PC-3 (cell line): ENCODE measurements around the gene GAB2. TPM values are rescaled to one million over a fixed set of nuclear protein-coding genes. Genes with fewer than 3 reads are reported as not detected.

Experiments
- ATAC-seq: fragments of 200-7000 bp; cut with Tn5 transposase; 2 replicates; pipeline ENCODE4 v1.9.1; 2020; ENCODE audit warnings: mild to moderate bottlenecking, moderate library complexity
- BruUV-seq: library from RNA; stranded (reverse); fragments of 400-500 nt; replicated peaks from 2 replicates; lab custom pipeline; 2021; lab: Mats Ljungman, UMichigan
- CTCF ChIA-PET: fragments of 300-600 bp; sonication (Branson Sonifier 250); formaldehyde crosslinking; loops from one replicate; lab custom pipeline; 2022; ENCODE audit warnings: antibody characterized with exemption; lab: Charles Lee
- POLR2A ChIA-PET: fragments of 300-600 bp; sonication (Branson Sonifier 250); formaldehyde crosslinking; loops from one replicate; lab custom pipeline; 2022; ENCODE audit warnings: antibody characterized with exemption; ENCODE audit not compliant: unreplicated experiment; lab: Charles Lee
- DNase-seq: peaks from one replicate; pipeline ENCODE4 v3.0.0-alpha.2; 2015
- H2AFZ ChIP-seq: fragments of 300-600 bp; sonication (generic); 2 replicates; pipeline ENCODE4 v1.6.0; 2016; ENCODE audit warnings: antibody characterized with exemption, low read length
- H3F3A ChIP-seq: fragments of 300-600 bp; sonication (generic); one replicate; pipeline ENCODE4 v1.6.0; 2017; ENCODE audit warnings: antibody characterized with exemption, low read length, control low read depth, mild to moderate bottlenecking; ENCODE audit not compliant: unreplicated experiment
- H3K27ac ChIP-seq: fragments of 300-600 bp; sonication (generic); 2 replicates; pipeline ENCODE4 v1.5.1; 2016; ENCODE audit warnings: mild to moderate bottlenecking, low read length
- H3K27me3 ChIP-seq: fragments of 300-600 bp; sonication (generic); 2 replicates; pipeline ENCODE4 v1.6.1; 2016; ENCODE audit warnings: low read length, mixed read lengths
- H3K36me3 ChIP-seq: fragments of 300-600 bp; sonication (generic); 2 replicates; pipeline ENCODE4 v1.6.1; 2016; ENCODE audit warnings: low read depth, mixed run types, low read length, mixed read lengths
- H3K4me1 ChIP-seq: fragments of 300-600 bp; sonication (generic); 2 replicates; pipeline ENCODE4 v1.5.1; 2016; ENCODE audit warnings: low read length; ENCODE audit not compliant: insufficient read depth
- H3K4me2 ChIP-seq: fragments of 300-600 bp; sonication (generic); 2 replicates; pipeline ENCODE4 v1.6.0; 2016; ENCODE audit warnings: low read length
- H3K4me3 ChIP-seq: fragments of 300-600 bp; sonication (generic); 2 replicates; pipeline ENCODE4 v1.5.1; 2016; ENCODE audit warnings: mild to moderate bottlenecking, low read length, mixed read lengths
- H3K79me2 ChIP-seq: fragments of 300-600 bp; sonication (generic); 2 replicates; pipeline ENCODE4 v1.6.1; 2017; ENCODE audit warnings: low read length, mixed read lengths
- H3K9ac ChIP-seq: fragments of 300-600 bp; sonication (generic); 2 replicates; pipeline ENCODE4 v1.6.0; 2016; ENCODE audit warnings: mild to moderate bottlenecking, low read length
- H3K9me2 ChIP-seq: fragments of 300-600 bp; sonication (generic); replicated peaks from 2 replicates; pipeline ENCODE4 v1.6.1; 2016; ENCODE audit warnings: mixed run types, low read length, mixed read lengths
- H3K9me3 ChIP-seq: fragments of 300-600 bp; sonication (generic); 2 replicates; pipeline ENCODE4 v1.6.1; 2016; ENCODE audit warnings: low read length, mixed read lengths
- H4K20me1 ChIP-seq: fragments of 300-600 bp; sonication (generic); 2 replicates; pipeline ENCODE4 v1.6.1; 2016; ENCODE audit warnings: low read length, mixed read lengths
- CTCF ChIP-seq: fragments of 300-600 bp; sonication (generic); conservative IDR thresholded peaks from 2 replicates; pipeline ENCODE4 v1.5.1; 2017; ENCODE audit warnings: antibody characterized with exemption, low read depth, mild to moderate bottlenecking, low read length
- EZH2 ChIP-seq: fragments of 300-600 bp; sonication (generic); IDR thresholded peaks from one replicate; pipeline ENCODE4 v1.6.1; 2017; ENCODE audit warnings: antibody characterized with exemption, mild to moderate bottlenecking, low read length; ENCODE audit not compliant: unreplicated experiment
- EZH2phosphoT487 ChIP-seq: fragments of 300-600 bp; sonication (generic); IDR thresholded peaks from 2 replicates; pipeline ENCODE4 v1.6.1; 2018; ENCODE audit warnings: mild to moderate bottlenecking, antibody characterized with exemption, low read length, borderline replicate concordance
- intact Hi-C: fragments of 100-400 bp; cut with micrococcal nuclease; formaldehyde crosslinking; loops from 2 replicates; pipeline ENCODE4 v1.9.0; 2023
- total RNA-seq: library from RNA; depleted of rRNA; stranded (reverse); fragments of >200 nt; gene quantifications from 2 replicates; pipeline ENCODE4 v1.2.3, GENCODE V29; 2014

The GAB2 gene
- total RNA-seq, 1 experiment from 2014 or later, result 7.1 TPM

- Histone ChIP-seq H3K9ac (no peak overlapping the region), H3K27ac (no peak overlapping the region), H3K79me2 (no peaks in the 10 kb centered on the region; the same call in 1 of the 2 replicates), H3K36me3 (no peaks in the 10 kb centered on the region), H3K9me2 (no peaks in the 10 kb centered on the region), H3K9me3 (no peaks in the 10 kb centered on the region), H3K4me2 (no peak overlapping the region), H4K20me1 (no peaks in the 10 kb centered on the region), H3K27me3 (no peaks in the 10 kb centered on the region), H3F3A (no peaks in the 10 kb centered on the region), H3K4me3 (no peak overlapping the region), H2AFZ (no peak overlapping the region), H3K4me1 (peaks cover 18% of the 10 kb centered on the region)
- no TSS peak for BruUV-seq
- ChIA-PET CTCF (interaction anchor here (0.6 kb wide), 1 partner anchor 15 kb away, joined by 3 read pairs; no protein-coding TSS in a partner anchor), POLR2A (no interaction called here)
- intact Hi-C loops, result no loop called here
- DNase-seq (no peak), ATAC-seq (no peak)
- no peak for TF ChIP-seq CTCF
- TF ChIP-seq EZH2, result no peak
- TF ChIP-seq EZH2phosphoT487, result no peak
Measured at GRCh38 chr11:78350091-78350645, 67.5 kb downstream of the GAB2 start.

GRCh38 chr11:78349624-78350023, 68.0 kb downstream of the GAB2 start:
- no peaks in the 10 kb centered on the region for H3K27me3 ChIP-seq
- no peak overlapping the region for H3K9ac ChIP-seq
- TF ChIP-seq EZH2 (no peak), EZH2phosphoT487 (no peak), CTCF (no peak)
- H3K4me2 ChIP-seq, result no peak overlapping the region
- H3K36me3 ChIP-seq, result no peaks in the 10 kb centered on the region
- BruUV-seq, result no TSS peak
- H3K4me3 ChIP-seq, result no peak overlapping the region
- peaks cover 23% of the 10 kb centered on the region for H3K4me1 ChIP-seq
- H3K79me2 ChIP-seq, result no peaks in the 10 kb centered on the region; the same call in 1 of the 2 replicates
- CTCF ChIA-PET, result interaction anchor here (0.6 kb wide), 1 partner anchor 14 kb away, joined by 3 read pairs; no protein-coding TSS in a partner anchor
- no peaks in the 10 kb centered on the region for H4K20me1 ChIP-seq
- H3K27ac ChIP-seq, result no peak overlapping the region
- intact Hi-C loops, result loop anchor here (5.0 to 10.0 kb wide), 2 partner anchors 115 to 213 kb away; no protein-coding TSS in a partner anchor
- DNase-seq (no peak), ATAC-seq (no peak)
- no peaks in the 10 kb centered on the region for H3F3A ChIP-seq
- no peaks in the 10 kb centered on the region for H3K9me3 ChIP-seq
- no peak overlapping the region for H2AFZ ChIP-seq
- POLR2A ChIA-PET, result no interaction called here
- no peaks in the 10 kb centered on the region for H3K9me2 ChIP-seq

GRCh38 chr11:78349114-78349513, 68.5 kb downstream of the GAB2 start:
- DNase-seq (no peak), ATAC-seq (no peak)
- intact Hi-C loops, result loop anchor here (5.0 to 10.0 kb wide), 2 partner anchors 114 to 213 kb away; no protein-coding TSS in a partner anchor
- Histone ChIP-seq H3K9ac (no peak overlapping the region), H3K9me2 (no peaks in the 10 kb centered on the region), H3K4me1 (peaks cover 28% of the 10 kb centered on the region), H3K27ac (no peak overlapping the region), H4K20me1 (no peaks in the 10 kb centered on the region), H3K9me3 (no peaks in the 10 kb centered on the region), H2AFZ (no peak overlapping the region), H3K79me2 (no peaks in the 10 kb centered on the region; the same call in 1 of the 2 replicates), H3K36me3 (no peaks in the 10 kb centered on the region), H3K27me3 (no peaks in the 10 kb centered on the region), H3K4me3 (no peak overlapping the region), H3K4me2 (no peak overlapping the region), H3F3A (no peaks in the 10 kb centered on the region)
- TF ChIP-seq CTCF, result no peak
- TF ChIP-seq EZH2, result no peak
- TF ChIP-seq EZH2phosphoT487, result no peak
- no TSS peak for BruUV-seq
- CTCF ChIA-PET, result no interaction called here
- POLR2A ChIA-PET, result interaction anchor here (0.6 kb wide), 1 partner anchor 57 kb away, joined by 3 read pairs; no protein-coding TSS in a partner anchor
